Renal cortex interstitium (tissue), 11 donors: ENCODE data around the gene PNMA8A. TPM values are rescaled to one million over a fixed set of nuclear protein-coding genes. Genes with fewer than 3 reads are reported as not detected.
A peak's percentile ranks its signal among the peaks of the same experiment; 100 is the strongest.
"Not testable (repeated sequence)": the region's sequence is repeated elsewhere in the genome, so short reads cannot be mapped to it uniquely, and the experiment has no call there.

ENCODE experiments used
- DNase-seq, 11 donors: peaks; one replicate each; pipeline ENCODE4 v3.0.0-alpha.2; 2013; ENCODE audit warnings: low read depth in 9 of 11, low spot score in 4 of 11; ENCODE audit errors: extremely low read depth in 1 of 11
- polyA plus RNA-seq, 3 donors: library from polyadenylated mRNA; unstranded; fragments of 120-200 nt; gene quantifications; one replicate each; pipeline ENCODE4 v1.2.1, GENCODE V29; 2013; ENCODE audit not compliant: insufficient read length in 3 of 3

Gene PNMA8A
- polyA plus RNA-seq, 3 donors = 43.5 to 71.1 (median 52.2) TPM

DNA sequence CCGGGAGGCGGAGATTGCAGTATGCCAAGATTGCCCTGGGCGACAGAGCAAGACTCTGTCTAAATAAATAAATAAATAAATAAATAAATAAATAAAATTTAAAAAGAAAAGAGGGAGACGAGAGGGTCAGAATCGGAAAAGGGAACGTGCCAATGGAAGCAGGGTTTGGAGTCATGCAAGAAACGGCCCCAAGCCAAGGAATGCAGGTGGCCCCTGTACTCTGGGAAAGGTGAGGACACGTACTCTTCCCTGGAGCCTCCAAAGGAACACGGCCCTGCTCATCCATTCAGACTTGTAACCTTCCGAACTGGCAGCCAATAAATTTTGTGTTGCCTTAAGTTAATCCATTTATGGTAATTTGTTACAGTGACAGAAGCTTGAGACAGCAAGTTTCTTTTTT, 22.8 kb downstream of the PNMA8A start:
- DNase-seq = no peak

DNA sequence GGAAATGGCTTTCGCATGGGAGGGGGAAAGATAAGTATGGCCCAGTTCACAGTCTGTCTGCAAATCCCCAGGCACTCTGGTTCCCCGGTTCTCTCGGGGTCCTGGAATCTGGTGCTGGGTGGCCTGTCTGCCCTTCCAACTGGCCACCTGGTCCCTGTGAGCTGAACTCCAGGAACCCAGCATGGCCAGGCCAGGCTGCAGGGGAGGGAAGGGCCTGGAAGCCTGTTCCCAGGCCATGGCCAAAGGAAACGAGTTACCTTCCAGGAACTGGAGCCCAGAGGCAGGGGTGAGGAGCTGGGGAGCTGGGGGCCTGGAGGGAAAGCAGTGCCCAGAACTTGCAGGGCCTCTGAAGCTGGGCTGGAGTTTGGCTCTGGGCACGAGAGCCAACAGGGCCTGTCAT, 23.5 kb downstream of the PNMA8A start:
- no peak for DNase-seq

DNA sequence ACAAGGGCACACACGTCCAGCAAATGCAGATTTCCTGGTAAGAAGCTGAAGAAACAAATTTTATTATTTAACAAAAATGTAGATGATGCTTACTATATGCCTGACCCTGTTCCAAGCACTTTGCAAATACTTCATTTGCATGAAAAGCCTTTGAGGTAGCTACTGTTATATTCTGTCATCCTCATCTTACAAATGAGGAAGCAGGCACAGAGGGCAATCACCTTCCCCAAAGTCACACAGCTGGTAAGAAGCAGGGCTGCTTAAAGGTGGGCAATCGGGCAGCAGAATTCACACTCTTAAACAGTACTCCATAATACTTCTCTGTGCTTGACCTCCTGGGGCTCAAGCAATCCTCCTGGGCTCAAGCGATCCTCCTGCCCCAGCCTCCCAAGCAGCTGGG, 24.4 kb downstream of the PNMA8A start:
- no peak for DNase-seq

DNA sequence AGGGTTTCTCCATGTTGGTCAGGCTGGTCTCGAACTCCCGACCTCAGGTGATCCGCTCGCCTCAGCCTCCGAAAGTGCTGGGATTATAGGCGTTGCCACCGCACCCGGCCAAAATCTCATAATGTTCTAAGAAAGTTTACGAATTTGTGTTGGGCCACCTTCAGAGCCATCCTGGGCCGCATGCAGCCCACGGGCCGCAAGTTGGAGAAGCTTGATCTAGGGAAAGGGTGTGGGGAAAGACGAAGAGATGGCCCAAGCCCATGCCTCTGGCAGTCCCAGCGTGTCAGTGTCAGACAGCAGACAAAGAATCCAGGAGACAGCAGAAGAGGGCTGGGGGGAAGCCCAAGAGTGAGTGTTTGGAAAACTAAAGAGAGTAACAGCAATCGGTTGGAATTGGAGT, 25.3 kb downstream of the PNMA8A start:
- DNase-seq = no peak

DNA sequence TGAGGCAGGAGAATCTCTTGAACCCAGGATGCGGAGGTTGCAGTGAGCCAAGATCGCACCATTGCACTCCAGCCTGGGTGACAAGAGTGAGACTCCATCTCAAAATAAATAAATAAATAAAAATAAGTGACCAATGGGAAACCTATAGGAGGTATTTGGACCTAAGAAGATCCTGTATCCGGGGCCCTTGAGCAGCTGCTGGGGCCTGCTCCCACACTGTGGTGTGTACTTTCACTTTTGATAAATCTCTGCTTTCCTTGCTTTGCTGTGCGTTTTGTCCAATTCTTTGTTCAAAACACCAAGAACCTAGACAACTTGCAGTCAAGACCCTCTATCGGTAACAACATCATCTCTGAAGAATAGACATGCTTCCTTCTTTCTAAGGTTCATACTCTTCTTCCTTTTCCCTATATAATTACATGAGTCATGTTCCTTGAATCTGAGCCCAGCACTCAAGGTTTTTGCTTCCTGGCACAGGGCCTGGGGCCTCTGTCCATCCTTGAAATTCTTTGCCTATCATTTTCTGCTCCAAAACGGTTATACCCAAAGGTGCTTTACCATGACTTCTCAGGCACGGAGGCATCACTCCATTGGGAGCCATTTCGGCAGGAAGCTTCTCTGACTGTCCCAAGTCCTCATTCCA, 28.4 kb downstream of the PNMA8A start:
- no peak for DNase-seq

DNA sequence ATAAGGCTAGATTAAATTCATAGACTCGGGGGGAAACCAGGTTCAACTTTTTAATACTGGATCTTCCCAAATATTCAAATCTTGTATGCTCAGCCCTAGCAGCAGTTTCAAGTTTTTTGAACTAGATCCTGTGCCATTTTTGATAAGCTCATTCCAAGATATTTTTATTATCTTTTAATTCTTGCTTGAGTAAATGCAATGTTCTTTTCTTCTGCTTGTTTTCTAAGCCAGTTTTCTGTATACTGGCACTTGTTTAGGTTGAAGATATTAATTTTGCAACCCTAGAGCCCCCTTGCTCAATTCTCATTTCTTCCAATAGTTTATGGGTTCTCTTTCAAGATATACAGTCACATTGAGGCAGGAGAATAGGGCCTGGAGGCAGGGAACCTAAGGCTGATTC, 29.5 kb downstream of the PNMA8A start:
- DNase-seq = no peak

DNA sequence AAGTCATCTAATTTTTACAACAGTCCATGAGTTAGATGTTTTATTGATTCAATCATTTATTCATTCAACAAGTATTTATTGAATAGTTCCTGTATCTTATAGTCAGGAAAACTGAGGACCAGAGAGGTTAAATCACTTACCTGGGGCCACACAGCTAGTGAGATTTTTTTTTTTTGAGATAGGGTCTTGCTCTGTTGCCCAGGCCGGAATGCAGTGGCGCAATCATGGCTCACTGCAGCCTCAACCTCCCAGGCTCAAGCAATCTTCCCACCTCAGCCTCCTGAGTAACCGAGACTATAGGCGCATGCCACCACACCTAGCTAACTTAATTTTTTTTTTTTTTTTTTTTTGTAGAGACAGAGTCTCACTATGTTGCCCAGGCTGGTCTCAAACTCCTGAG, 35.7 kb downstream of the PNMA8A start:
- not testable (repeated sequence) for DNase-seq

DNA sequence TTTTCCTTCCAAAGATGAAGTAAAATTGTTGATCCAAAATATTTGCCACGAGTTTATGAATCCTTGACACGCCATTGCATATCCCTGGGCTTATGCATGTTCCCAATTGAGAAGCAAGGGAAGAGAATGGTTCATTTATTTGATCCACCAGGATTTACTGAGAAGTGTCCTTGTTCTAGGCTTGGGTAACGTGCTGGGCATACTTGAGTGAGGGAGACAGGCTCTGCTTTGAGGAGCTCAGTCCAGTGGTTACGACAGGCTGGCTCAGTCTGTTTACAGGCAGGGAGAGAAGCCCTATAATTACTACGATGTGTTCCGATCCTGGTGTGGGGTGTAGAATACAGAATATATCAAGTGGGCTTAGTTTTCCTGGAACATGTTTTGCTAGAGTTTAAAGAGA, 36.4 kb downstream of the PNMA8A start:
- no peak for DNase-seq

DNA sequence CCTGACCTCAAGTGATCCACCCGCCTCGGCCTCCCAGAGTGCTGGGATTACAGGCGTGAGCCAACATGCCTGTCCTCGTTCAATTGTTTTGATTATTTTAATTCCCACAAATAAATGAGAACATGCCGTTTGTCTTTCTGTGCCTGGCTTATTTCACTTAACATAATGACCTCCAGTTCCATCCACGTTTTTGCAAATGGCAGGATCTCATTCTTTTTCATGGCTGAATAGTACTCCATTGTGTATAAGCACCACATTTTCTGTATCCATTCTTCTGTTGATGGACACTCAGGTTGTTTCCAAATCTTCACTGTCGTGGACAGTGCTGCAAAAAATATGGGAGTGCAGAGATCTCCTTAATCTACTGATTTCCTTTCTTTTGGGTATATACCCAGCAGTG, 37.9 kb downstream of the PNMA8A start:
- not testable (repeated sequence) for DNase-seq

DNA sequence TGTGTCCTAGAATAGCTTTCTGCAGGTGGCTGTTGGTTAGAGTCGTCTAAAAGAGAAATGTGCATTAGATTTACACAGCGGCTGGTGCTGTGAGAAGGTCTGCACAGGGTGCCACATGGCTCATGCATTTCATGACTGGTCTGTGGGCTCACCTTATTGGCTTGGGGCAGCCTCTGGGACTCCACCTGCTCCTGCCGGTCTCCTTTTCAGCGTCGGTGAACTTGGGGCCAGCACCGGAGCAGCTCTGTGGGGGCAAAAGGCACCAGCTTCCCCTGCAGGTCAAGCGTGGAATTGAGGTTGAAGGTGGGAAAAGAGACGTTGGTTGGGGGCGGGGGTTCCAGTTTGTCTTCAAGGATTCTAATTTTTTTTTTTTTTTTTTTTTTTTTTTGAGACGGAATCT, 39.5 kb downstream of the PNMA8A start:
- DNase-seq = no peak

DNA sequence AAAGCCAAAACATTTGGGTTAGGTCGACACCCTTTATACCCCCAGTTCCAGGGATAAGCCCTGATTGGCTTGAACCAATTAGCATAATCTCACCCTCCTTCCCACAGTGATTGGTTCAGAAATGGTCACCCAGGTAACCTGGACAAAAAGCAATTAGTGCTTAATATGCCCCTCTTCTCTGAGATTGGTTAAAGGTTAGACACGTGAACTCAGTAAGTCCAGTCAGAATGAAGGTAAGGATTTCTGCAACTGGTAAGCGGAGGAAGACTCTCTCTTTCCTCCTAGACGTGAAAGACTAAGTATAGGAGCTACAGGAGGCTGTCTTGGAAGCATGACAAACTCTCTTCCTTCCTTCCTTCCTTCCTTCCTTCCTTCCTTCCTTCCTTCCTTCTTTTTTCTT, 41.4 kb downstream of the PNMA8A start:
- DNase-seq = no peak

DNA sequence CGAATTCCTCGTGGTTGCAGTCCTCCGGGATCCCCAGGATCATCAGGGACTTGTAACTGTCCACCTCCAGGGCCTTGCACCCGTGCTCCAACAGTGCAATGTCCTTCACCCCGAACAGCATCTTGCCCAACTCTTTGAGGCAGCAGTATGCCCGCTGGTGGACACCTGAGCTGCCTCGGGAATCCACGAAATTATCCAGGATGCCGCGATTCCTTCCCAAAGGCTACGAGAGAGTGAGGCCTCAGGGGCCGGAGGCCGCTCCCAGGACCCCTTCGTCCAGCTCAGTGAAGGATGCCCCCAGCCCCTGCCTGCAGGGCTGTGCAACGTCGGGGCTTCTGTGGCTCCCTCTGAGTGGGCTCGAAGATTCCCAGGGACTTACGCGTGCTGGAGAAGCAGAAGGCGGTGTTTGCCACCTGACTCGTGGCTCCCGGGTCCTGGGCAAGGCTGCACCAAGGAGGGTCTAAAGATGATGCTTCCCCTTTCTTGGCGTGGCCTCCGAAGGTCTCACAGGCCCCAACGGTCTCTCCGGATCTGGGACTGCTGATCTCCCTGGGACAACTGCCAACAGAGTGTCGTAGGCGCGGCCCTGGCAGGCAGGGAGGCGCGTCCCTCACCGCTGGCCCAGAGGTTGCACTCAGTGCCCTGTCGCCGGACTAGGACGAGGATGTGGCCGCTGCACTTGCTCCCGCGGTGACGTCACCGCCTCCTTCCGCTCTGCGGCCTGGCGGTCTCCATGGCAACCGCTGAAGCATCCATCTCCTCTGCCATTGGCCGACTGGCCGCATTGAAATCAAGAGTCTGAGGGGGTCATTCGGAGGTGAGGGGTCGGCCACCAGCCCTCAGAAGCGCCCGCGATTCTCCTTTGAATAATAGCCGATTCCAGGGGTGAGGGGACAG, 42.9 kb downstream of the PNMA8A start, which contains the start of gene PNMA8C:
Gene PNMA8C (minus strand): TSS at position 698 of the 897 bp plus-strand sequence. CDS start 577 bp downstream, at position 121.
- peak in 5 of 11 donors; percentile 49 to 71 (median 68) for DNase-seq

DNA sequence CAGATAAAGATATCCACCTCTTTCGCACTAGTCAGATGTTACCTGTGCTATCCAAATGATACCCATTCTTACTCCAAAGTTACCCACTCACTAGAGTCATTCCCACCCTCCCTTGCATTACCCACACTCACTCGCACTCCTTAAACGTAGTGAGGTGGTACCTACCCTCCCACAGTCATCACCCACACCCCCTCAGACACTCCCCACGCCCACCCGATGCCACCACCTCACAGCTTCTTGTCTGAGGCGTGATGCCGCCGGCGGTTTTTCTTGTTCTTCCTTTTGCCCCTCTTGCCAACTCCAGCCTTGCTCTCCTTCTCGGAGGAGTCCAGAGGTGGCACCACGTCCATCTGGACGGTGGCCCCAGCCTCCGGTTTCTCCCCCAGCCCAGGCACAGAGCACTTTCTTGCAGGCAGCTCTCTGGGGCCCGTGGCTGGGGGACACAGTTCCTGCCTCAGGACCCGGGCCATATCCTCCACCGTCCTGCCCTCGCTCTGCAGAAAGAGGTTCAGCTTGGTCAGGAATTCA, 43.8 kb downstream of the PNMA8A start:
- DNase-seq = no peak

DNA sequence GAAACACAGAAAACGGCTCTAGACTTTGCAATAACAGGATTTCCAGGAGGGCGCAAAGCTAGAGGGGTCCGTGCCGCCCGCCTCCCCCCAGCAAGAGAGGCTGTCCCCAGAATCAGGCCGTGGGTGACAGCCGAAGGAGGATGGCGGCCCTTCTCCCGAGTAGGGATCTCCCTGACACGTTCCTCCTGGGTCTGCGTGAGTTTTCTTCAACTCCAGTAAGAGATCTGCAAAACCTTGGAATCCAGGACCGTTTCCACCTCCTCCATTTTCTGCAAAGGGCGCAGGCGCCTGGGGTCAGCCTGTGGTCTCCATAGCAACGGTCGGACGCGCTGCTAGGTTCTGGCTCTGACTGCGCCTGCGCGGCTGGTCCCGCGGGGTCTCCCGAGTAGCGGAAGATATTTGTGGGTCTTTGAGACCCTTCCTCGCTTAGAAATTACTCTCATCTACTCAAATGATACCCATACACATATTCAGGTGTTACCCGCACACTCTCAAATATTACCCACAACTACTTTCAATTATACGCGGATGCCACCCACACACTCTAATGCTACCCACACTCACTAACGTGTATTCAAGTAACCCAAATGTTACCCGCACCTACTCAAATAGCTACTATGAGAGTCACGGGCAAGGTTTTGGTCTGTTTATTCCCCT, 44.7 kb downstream of the PNMA8A start:
- peak in 9 of 11 donors; percentile 77 to 90 (median 84) for DNase-seq

DNA sequence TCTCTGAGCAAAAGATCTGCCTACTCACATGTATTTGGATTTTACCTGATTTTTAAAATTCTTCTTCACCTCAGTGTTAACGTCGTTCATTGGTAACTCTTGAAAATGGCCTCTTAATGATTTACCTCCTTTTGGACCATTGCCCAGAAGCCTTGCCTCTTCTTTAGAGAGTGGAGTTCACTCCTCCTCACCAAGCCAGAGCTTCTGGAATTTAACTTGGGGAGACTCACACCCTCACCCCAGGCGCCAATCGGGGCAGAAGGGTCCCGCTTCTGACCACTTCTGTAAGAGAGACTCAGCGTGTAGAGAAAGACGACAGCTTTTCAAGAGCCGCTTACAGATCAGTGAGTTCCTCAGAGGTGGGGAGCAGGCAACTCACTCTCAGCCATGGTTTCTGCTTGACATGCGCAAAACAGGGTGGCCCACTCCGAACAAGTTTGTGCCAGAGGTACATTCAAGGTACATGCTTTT, 45.3 kb downstream of the PNMA8A start:
- DNase-seq = peak in 8 of 11 donors; percentile 74 to 93 (median 85)

DNA sequence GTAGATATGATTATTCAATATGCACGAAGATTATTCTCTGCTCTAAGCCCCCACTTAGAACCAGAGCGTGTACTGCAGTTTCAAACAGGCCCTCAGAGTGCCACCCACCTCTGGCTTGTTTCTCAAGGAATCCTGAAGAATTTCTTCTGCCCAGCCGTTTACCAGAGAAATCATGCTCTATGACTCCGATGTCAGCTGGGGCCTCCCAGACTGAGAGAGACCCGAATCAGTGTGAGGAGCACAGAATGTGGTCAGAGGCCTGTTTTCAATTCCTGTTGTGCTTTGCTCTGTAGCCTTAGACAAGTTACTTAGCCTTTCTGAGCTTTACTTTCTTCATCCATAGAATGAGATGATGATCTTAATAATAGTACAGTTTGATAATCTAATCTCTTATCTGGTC, 48.2 kb downstream of the PNMA8A start:
- no peak for DNase-seq

DNA sequence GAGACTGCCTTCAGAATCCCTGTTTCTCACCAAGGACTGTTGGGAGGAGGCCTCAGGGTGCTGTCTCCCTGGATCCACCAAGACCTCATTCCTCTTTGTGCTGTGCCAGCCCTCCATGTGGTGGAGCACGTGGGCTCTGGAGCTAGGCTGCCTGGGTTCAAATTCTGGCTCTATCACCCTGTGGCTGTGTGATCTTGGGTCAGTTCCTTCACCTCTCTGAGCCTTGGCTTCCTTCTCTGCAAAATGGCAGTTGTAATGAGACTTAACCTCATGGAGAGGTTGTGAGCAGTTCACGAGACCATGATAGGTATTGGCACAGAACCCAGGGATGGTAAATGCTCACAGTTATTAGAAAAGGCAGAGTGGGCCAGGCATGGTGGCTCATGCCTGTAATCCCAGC, 49.0 kb downstream of the PNMA8A start:
- no peak for DNase-seq

DNA sequence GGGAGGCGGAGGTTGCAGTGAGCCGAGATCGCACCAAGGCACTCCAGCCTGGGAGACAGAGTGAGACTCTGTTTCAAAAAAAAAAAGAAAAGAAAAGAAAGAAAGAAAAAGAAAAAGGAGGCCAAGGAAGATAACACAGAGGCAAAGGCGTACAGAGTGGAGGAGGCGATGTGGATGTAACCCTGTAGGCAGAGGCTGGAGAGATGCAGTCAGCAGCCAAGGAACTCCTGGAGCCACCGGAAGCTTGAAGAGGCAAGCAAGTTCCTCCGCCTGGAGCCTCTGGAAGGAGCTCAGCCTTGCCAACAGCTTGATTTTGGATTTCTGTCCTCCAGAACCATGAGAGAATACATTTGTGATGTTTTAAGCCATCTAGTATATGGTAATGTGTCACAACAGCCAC, 51.3 kb downstream of the PNMA8A start:
- no peak for DNase-seq
